Activated CD4-positive, alpha-beta T cell treated with anti-CD3 and anti-CD28 coated beads, Interleukin-10, Interleukin-2, amounts not matched to agents 100 ng/mL and 50 ng/mL, durations not matched to agents 16 hours and 8 hours (primary cell): ENCODE data around the gene SLC43A2.
"Not testable (repeated sequence)": the region's sequence is repeated elsewhere in the genome, so short reads cannot be mapped to it uniquely, and the experiment has no call there.

ENCODE experiments used
- DNase-seq: peaks from one replicate; pipeline ENCODE4 v3.0.0-alpha.2; 2020

Gene SLC43A2

GRCh38 chr17:1588821-1589585 lies 39.6 kb downstream of the SLC43A2 start:
- DNase-seq: no peak

- no peak for DNase-seq
Measured at GRCh38 chr17:1584167-1584566, 44.5 kb downstream of the SLC43A2 start.

- no peak for DNase-seq
Measured at GRCh38 chr17:1583556-1583955, 45.1 kb downstream of the SLC43A2 start.

- no peak for DNase-seq
Measured at GRCh38 chr17:1582374-1582773, 46.3 kb downstream of the SLC43A2 start.

GRCh38 chr17:1580979-1581676 lies 47.5 kb downstream of the SLC43A2 start:
- DNase-seq: no peak

- no peak for DNase-seq
Measured at GRCh38 chr17:1578029-1578428, 50.6 kb downstream of the SLC43A2 start.

GRCh38 chr17:1577583-1578013 lies 51.0 kb downstream of the SLC43A2 start:
- no peak for DNase-seq

GRCh38 chr17:1577182-1577581 lies 51.5 kb downstream of the SLC43A2 start:
- no peak for DNase-seq

GRCh38 chr17:1576500-1576899 lies 52.1 kb downstream of the SLC43A2 start:
- no peak for DNase-seq

- no peak for DNase-seq
Measured at GRCh38 chr17:1574697-1575471, 53.8 kb downstream of the SLC43A2 start.

GRCh38 chr17:1573932-1574696 lies 54.5 kb downstream of the SLC43A2 start:
- DNase-seq: peak; percentile 73

GRCh38 chr17:1572646-1573045 lies 56.0 kb downstream of the SLC43A2 start:
- not testable (repeated sequence) for DNase-seq

- DNase-seq: no peak
Measured at GRCh38 chr17:1571341-1571704, 57.3 kb downstream of the SLC43A2 start.

GRCh38 chr17:1568950-1569810 lies 59.5 kb downstream of the SLC43A2 start:
- DNase-seq: no peak

GRCh38 chr17:1566505-1567199 lies 62.0 kb downstream of the SLC43A2 start:
- DNase-seq: peak; percentile 83

- no peak for DNase-seq
Measured at GRCh38 chr17:1565877-1566276, 62.8 kb downstream of the SLC43A2 start.

- no peak for DNase-seq
Measured at GRCh38 chr17:1563786-1564613, 64.6 kb downstream of the SLC43A2 start.

GRCh38 chr17:1563471-1563785 lies 65.2 kb downstream of the SLC43A2 start:
- not testable (repeated sequence) for DNase-seq

GRCh38 chr17:1562176-1562643 lies 66.4 kb downstream of the SLC43A2 start:
- DNase-seq: no peak
